Measurements from ENCODE around the gene MX1.

Gene MX1

DNA sequence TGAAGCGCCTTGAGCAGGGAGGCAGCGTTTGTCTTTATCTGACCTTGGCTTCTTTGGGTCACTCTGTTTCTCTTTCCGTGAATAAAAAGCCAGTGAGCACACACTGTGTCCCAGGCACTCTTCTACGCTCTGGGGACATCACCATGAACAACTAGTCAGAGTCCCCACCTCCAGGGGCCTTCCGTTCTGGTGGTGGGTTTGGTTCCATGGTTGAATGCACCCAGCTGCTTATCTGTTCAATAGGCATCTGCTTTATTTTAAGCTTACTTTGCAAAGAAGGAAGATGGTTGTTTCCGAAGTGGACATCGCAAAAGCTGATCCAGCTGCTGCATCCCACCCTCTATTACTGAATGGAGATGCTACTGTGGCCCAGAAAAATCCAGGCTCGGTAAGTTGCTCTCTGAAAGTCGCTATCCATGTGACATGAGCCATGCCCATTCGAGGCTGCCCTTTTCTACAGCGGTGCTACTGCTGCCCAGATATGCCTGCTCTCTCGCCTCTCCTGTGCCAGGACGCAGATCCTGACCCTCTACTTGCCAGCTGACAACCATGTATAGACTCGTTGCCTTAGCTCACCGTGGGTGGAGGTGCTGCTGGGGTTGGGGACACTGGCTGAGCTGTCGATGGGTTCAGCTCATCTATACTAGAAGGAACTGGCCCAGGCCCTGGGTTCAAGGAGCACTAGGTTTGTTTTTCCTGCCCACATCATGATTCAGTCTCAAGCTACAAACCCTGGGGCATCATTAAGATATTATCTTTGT, 5.9 kb downstream of the MX1 start:
- H2AFZ ChIP-seq (ENCODE audit: low read length): no peak overlapping the region
- no peaks in the 10 kb centered on the region for H4K20me1 ChIP-seq (ENCODE audit: insufficient read depth, low read length, poor library complexity, severe bottlenecking)
- H3K4me3 ChIP-seq (ENCODE audit: low read length, poor library complexity, severe bottlenecking): no peak overlapping the region
- H3K27me3 ChIP-seq (ENCODE audit: insufficient read depth, low read length, poor library complexity, severe bottlenecking): no peaks in the 10 kb centered on the region
- H3K4me2 ChIP-seq (ENCODE audit: low read depth, low read length, poor library complexity, severe bottlenecking): no peak overlapping the region
- TF ChIP-seq EZH2phosphoT487 (IDR thresholded peaks at IDR 0.05; ENCODE audit: borderline replicate concordance): no peak
- TF ChIP-seq, protein P1, sequence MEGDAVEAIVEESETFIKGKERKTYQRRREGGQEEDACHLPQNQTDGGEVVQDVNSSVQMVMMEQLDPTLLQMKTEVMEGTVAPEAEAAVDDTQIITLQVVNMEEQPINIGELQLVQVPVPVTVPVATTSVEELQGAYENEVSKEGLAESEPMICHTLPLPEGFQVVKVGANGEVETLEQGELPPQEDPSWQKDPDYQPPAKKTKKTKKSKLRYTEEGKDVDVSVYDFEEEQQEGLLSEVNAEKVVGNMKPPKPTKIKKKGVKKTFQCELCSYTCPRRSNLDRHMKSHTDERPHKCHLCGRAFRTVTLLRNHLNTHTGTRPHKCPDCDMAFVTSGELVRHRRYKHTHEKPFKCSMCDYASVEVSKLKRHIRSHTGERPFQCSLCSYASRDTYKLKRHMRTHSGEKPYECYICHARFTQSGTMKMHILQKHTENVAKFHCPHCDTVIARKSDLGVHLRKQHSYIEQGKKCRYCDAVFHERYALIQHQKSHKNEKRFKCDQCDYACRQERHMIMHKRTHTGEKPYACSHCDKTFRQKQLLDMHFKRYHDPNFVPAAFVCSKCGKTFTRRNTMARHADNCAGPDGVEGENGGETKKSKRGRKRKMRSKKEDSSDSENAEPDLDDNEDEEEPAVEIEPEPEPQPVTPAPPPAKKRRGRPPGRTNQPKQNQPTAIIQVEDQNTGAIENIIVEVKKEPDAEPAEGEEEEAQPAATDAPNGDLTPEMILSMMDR (conservative IDR thresholded peaks at IDR 0.05; ENCODE audit: low read length): no peak
- no peak overlapping the region for H3K9ac ChIP-seq (ENCODE audit: low read depth, low read length, poor library complexity, severe bottlenecking)
- no peaks in the 10 kb centered on the region for H3F3A ChIP-seq (ENCODE audit: low read depth)
- peaks cover 5% of the 10 kb centered on the region; the same call in 1 of the 2 replicates for H3K9me3 ChIP-seq (ENCODE audit: insufficient read depth, low read depth, low read length)
- H3K36me3 ChIP-seq (ENCODE audit: insufficient read depth, low read length): no peaks in the 10 kb centered on the region
- H3K9me2 ChIP-seq (replicated peaks; ENCODE audit: low read depth, low read length): no peaks in the 10 kb centered on the region
- H3K4me1 ChIP-seq (ENCODE audit: insufficient read depth, low read length, poor library complexity, severe bottlenecking): no peaks in the 10 kb centered on the region
- no peaks in the 10 kb centered on the region for H3K79me2 ChIP-seq (ENCODE audit: insufficient read depth, low read length)

DNA sequence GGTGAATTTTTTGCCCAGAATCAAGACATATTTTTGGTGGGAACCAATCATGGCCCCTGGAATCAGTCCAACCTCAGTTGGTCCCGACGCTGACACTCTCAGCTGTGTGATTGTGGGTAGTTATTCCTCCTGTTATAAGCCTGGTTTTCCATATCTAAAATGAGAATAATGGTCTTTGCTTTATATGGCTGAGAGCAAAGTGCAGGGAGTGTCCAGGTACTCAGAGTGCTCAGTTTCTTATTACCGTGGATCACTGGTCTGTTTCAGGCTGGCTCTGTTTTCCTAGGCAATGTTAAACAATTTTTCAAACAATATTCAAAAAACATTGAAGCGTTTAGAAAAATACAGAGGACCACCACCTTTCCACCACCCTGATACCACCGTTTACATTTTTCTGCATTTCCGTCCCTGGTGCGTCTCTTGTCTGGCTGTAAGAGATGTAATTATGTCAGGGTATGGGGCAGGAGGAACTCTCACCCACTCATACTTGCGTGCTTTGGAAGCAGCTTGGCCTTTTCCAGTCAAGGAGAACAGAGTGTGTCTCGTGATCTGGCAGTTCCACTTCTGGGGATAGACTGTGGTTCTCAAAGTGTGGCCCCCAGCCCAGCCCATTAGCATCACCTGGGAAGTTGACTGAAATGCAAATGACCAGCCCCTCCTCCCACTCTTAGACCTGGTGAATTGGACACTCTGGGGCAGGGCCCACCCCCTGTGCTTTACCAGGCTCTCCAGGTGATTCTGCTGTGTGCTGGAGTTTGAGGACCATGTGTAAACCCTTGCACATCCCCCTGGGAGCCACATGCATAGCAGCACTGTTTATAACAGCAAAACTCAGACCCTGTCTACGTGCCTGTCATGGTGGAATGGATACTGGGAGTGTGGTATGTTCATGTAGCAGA, 6.8 kb downstream of the MX1 start:
- Histone ChIP-seq H2AFZ (ENCODE audit: low read length) (no peak overlapping the region), H4K20me1 (ENCODE audit: insufficient read depth, low read length, poor library complexity, severe bottlenecking) (no peaks in the 10 kb centered on the region), H3K4me2 (ENCODE audit: low read depth, low read length, poor library complexity, severe bottlenecking) (no peak overlapping the region), H3K9me2 (replicated peaks; ENCODE audit: low read depth, low read length) (no peaks in the 10 kb centered on the region), H3F3A (ENCODE audit: low read depth) (no peaks in the 10 kb centered on the region), H3K36me3 (ENCODE audit: insufficient read depth, low read length) (no peaks in the 10 kb centered on the region), H3K79me2 (ENCODE audit: insufficient read depth, low read length) (no peaks in the 10 kb centered on the region), H3K9ac (ENCODE audit: low read depth, low read length, poor library complexity, severe bottlenecking) (no peak overlapping the region), H3K9me3 (ENCODE audit: insufficient read depth, low read depth, low read length) (peaks cover 5% of the 10 kb centered on the region; the same call in 1 of the 2 replicates), H3K4me3 (ENCODE audit: low read length, poor library complexity, severe bottlenecking) (no peak overlapping the region), H3K4me1 (ENCODE audit: insufficient read depth, low read length, poor library complexity, severe bottlenecking) (no peaks in the 10 kb centered on the region), H3K27me3 (ENCODE audit: insufficient read depth, low read length, poor library complexity, severe bottlenecking) (no peaks in the 10 kb centered on the region)
- no peak for TF ChIP-seq EZH2phosphoT487 (IDR thresholded peaks at IDR 0.05; ENCODE audit: borderline replicate concordance)

DNA sequence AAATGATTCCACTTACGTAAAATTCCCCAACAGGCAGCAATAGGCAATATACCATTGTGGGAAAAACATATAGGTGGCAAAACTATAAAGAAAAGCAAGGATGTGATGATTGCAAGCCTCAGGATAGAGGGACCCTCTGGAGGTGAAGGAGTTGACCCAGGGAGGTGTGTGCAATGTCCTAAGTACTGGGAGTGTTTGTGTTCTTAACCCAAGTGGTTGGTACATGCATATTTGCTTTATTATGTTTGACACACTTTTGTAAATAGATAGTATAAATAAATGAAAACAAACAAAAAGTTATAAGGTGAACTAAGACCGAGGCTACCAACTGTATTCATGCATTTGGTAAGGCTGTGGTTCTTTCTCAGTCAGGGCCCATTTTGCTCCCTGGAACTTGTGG, 7.5 kb downstream of the MX1 start:
- peaks cover 5% of the 10 kb centered on the region; the same call in 1 of the 2 replicates for H3K9me3 ChIP-seq (ENCODE audit: insufficient read depth, low read depth, low read length)
- no peak overlapping the region for H3K9ac ChIP-seq (ENCODE audit: low read depth, low read length, poor library complexity, severe bottlenecking)
- H4K20me1 ChIP-seq (ENCODE audit: insufficient read depth, low read length, poor library complexity, severe bottlenecking): no peaks in the 10 kb centered on the region
- H3K27me3 ChIP-seq (ENCODE audit: insufficient read depth, low read length, poor library complexity, severe bottlenecking): no peaks in the 10 kb centered on the region
- H3K9me2 ChIP-seq (replicated peaks; ENCODE audit: low read depth, low read length): no peaks in the 10 kb centered on the region
- no peak overlapping the region for H3K4me3 ChIP-seq (ENCODE audit: low read length, poor library complexity, severe bottlenecking)
- no peaks in the 10 kb centered on the region for H3K4me1 ChIP-seq (ENCODE audit: insufficient read depth, low read length, poor library complexity, severe bottlenecking)
- H2AFZ ChIP-seq (ENCODE audit: low read length): no peak overlapping the region
- H3K36me3 ChIP-seq (ENCODE audit: insufficient read depth, low read length): no peaks in the 10 kb centered on the region
- no peaks in the 10 kb centered on the region for H3K79me2 ChIP-seq (ENCODE audit: insufficient read depth, low read length)
- TF ChIP-seq, protein P1 (conservative IDR thresholded peaks at IDR 0.05; ENCODE audit: low read length): no peak
- no peak for TF ChIP-seq EZH2phosphoT487 (IDR thresholded peaks at IDR 0.05; ENCODE audit: borderline replicate concordance)
- no peak overlapping the region for H3K4me2 ChIP-seq (ENCODE audit: low read depth, low read length, poor library complexity, severe bottlenecking)
- H3F3A ChIP-seq (ENCODE audit: low read depth): no peaks in the 10 kb centered on the region

Measured in Loucy (cell line).